Parathyroid adenoma (tissue), 2 donors: ENCODE results near the gene SUCLG2.

Experiments
- H2AFZ ChIP-seq: fragments of 300-600 bp; sonication (generic); one replicate; pipeline ENCODE4 v1.7.0; 2017; ENCODE audit warnings: antibody characterized with exemption, mild to moderate bottlenecking
- H3K27ac ChIP-seq: fragments of 300-600 bp; sonication (generic); one replicate; pipeline ENCODE4 v1.7.0; 2017
- H3K27me3 ChIP-seq: fragments of 300-600 bp; sonication (generic); one replicate; pipeline ENCODE4 v1.7.0; 2017; ENCODE audit warnings: low read length; ENCODE audit not compliant: control insufficient read depth, insufficient read depth
- H3K36me3 ChIP-seq: fragments of 300-600 bp; sonication (generic); one replicate; pipeline ENCODE4 v1.7.0; 2017; ENCODE audit warnings: low read length; ENCODE audit not compliant: control insufficient read depth, insufficient read depth
- H3K4me1 ChIP-seq: fragments of 300-600 bp; sonication (generic); one replicate; pipeline ENCODE4 v1.7.0; 2017; ENCODE audit warnings: control low read depth
- H3K4me2 ChIP-seq: fragments of 300-600 bp; sonication (generic); one replicate; pipeline ENCODE4 v1.7.0; 2017; ENCODE audit warnings: low read length
- H3K4me3 ChIP-seq: fragments of 300-600 bp; sonication (generic); one replicate; pipeline ENCODE4 v1.7.0; 2017; ENCODE audit warnings: low read depth, low read length
- H3K79me2 ChIP-seq: fragments of 300-600 bp; sonication (generic); one replicate; pipeline ENCODE4 v1.7.0; 2017; ENCODE audit warnings: control low read depth
- H3K9ac ChIP-seq: fragments of 300-600 bp; sonication (generic); one replicate; pipeline ENCODE4 v1.7.0; 2017; ENCODE audit warnings: mild to moderate bottlenecking
- H3K9me3 ChIP-seq: fragments of 300-600 bp; sonication (generic); one replicate; pipeline ENCODE4 v1.7.0; 2017; ENCODE audit warnings: low read length; ENCODE audit not compliant: control insufficient read depth
- TF ChIP-seq, protein P1 (sequence below): fragments of 300-600 bp; sonication (generic); IDR thresholded peaks from one replicate; pipeline ENCODE4 v1.7.0; 2017; ENCODE audit warnings: antibody characterized with exemption, mild to moderate bottlenecking
- donor health status: primary hyperparathyroidism.

SUCLG2 gene

DNA sequence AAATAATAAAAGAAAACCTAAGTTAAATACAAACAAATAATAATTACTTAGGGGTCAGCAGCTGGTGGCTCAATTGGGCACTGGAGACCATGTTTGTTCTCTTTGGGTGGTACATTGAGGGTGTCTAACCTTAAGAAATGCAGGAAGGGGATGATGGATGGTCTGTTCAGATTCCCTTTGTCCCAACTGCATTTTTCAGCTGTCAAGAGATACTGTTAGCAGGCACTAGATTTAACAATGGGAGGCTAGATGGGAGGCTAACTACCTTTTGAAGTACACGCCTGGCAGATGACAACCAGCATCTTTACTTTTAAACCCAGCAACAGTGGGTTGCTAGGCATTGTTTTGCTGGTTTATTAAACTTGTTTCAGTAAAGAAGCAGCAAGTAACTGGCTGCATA lies 222.5 kb downstream of the SUCLG2 start:
- Histone ChIP-seq H3K27ac (no peak overlapping the region), H2AFZ (no peak overlapping the region), H3K36me3 (no peaks in the 10 kb centered on the region), H3K4me3 (no peak overlapping the region), H3K9ac (no peak overlapping the region), H3K79me2 (no peaks in the 10 kb centered on the region), H3K4me1 (no peaks in the 10 kb centered on the region), H3K9me3 (no peaks in the 10 kb centered on the region), H3K27me3 (no peaks in the 10 kb centered on the region), H3K4me2 (no peak overlapping the region)
- TF ChIP-seq, protein P1, sequence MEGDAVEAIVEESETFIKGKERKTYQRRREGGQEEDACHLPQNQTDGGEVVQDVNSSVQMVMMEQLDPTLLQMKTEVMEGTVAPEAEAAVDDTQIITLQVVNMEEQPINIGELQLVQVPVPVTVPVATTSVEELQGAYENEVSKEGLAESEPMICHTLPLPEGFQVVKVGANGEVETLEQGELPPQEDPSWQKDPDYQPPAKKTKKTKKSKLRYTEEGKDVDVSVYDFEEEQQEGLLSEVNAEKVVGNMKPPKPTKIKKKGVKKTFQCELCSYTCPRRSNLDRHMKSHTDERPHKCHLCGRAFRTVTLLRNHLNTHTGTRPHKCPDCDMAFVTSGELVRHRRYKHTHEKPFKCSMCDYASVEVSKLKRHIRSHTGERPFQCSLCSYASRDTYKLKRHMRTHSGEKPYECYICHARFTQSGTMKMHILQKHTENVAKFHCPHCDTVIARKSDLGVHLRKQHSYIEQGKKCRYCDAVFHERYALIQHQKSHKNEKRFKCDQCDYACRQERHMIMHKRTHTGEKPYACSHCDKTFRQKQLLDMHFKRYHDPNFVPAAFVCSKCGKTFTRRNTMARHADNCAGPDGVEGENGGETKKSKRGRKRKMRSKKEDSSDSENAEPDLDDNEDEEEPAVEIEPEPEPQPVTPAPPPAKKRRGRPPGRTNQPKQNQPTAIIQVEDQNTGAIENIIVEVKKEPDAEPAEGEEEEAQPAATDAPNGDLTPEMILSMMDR = no peak

DNA sequence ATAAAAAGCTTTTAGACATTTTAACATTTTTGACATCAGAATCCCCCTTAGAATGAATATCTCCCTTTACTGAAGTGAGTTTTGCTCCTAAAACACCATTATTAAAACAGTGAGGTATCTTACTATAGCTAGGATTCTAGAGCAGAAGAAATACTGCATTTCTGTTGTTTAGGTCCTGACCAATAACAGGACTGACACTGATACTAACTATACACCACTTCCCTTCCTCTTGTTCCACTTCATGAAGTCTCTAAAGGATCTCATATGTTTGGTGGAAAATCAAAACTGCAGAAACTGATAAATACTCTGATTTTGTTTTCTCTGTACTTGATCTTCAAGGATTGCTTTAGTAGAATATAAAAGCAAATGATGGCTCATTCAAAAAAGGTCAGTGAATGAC lies 230.7 kb downstream of the SUCLG2 start:
- no peak overlapping the region for H3K4me3 ChIP-seq
- no peaks in the 10 kb centered on the region for H3K4me1 ChIP-seq
- no peaks in the 10 kb centered on the region for H3K27me3 ChIP-seq
- no peaks in the 10 kb centered on the region for H3K79me2 ChIP-seq
- no peak overlapping the region for H3K27ac ChIP-seq
- H3K9me3 ChIP-seq = no peaks in the 10 kb centered on the region
- H3K4me2 ChIP-seq = no peak overlapping the region
- no peaks in the 10 kb centered on the region for H3K36me3 ChIP-seq
- TF ChIP-seq, protein P1 = no peak
- H3K9ac ChIP-seq = no peak overlapping the region
- no peak overlapping the region for H2AFZ ChIP-seq

DNA sequence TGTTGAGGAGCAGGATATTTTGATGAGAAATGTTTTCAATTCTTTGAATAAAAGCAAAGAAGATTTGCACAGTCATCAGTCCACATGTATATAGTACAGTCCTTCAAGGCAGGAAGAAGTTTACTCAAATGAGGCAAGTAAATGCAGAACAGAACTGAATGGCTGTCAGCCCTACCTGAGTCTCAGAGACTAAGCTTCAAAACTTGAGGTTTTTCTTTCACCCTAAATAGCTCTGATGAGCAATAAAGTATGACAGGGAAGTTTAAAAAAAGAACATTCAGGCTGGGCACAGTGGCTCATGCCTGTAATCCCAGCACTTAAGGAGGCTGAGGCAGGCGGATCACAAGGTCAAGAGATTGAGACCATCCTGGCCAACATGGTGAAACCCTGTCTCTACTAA lies 232.5 kb downstream of the SUCLG2 start:
- Histone ChIP-seq H3K4me3 (no peak overlapping the region), H3K79me2 (no peaks in the 10 kb centered on the region), H3K36me3 (no peaks in the 10 kb centered on the region), H3K4me1 (no peaks in the 10 kb centered on the region), H3K27ac (no peak overlapping the region), H3K27me3 (no peaks in the 10 kb centered on the region), H3K9me3 (no peaks in the 10 kb centered on the region), H2AFZ (no peak overlapping the region), H3K9ac (no peak overlapping the region), H3K4me2 (no peak overlapping the region)
- TF ChIP-seq, protein P1 = no peak

DNA sequence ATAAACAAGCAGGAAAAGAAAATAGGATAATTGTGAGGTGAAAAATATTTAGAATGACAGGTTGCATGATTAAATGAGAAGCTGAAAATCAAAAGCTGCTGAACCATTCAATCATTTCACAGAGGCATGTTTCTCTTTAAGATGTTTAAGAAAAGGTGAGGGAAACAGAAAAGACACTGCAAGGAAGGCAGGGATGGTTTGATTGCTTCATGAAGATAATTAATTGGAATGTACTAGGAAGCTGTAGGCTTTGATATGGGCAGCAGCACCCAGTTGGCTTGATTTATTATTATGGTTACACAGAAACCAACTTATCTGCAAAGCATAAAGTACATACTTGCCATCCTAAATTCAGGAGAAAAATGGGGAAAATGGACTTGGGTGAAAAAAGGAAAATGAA lies 234.6 kb downstream of the SUCLG2 start:
- no peak overlapping the region for H3K4me3 ChIP-seq
- TF ChIP-seq, protein P1 = no peak
- no peak overlapping the region for H3K9ac ChIP-seq
- no peak overlapping the region for H3K4me2 ChIP-seq
- H3K79me2 ChIP-seq = no peaks in the 10 kb centered on the region
- no peaks in the 10 kb centered on the region for H3K9me3 ChIP-seq
- H3K27me3 ChIP-seq = no peaks in the 10 kb centered on the region
- H3K4me1 ChIP-seq = no peaks in the 10 kb centered on the region
- H3K36me3 ChIP-seq = no peaks in the 10 kb centered on the region
- H3K27ac ChIP-seq = no peak overlapping the region
- H2AFZ ChIP-seq = no peak overlapping the region

DNA sequence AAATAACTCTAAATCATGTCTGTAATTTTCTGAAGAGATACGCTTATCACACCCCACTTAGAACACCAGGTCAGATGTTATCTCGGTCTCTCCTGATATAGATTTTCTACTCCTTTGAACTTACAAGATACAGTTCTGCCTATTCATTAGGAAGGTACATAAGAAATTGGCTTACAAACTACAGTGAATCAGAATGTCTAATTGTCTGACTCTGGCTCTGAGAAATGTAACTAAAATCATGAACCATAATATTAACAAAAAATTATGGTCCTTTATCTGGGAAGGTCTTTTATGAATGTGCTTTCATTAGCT lies 235.2 kb downstream of the SUCLG2 start:
- Histone ChIP-seq H3K27ac (no peak overlapping the region), H3K4me1 (no peaks in the 10 kb centered on the region), H3K79me2 (no peaks in the 10 kb centered on the region), H3K9ac (no peak overlapping the region), H3K27me3 (no peaks in the 10 kb centered on the region), H3K9me3 (no peaks in the 10 kb centered on the region), H2AFZ (no peak overlapping the region), H3K4me2 (no peak overlapping the region), H3K36me3 (no peaks in the 10 kb centered on the region), H3K4me3 (no peak overlapping the region)
- TF ChIP-seq, protein P1 = no peak
